ENCODE measurements around the gene COL16A1. TPM values are rescaled to one million over a fixed set of nuclear protein-coding genes. Genes with fewer than 3 reads are reported as not detected.
A peak's percentile ranks its signal among the peaks of the same experiment; 100 is the strongest.

COL16A1 gene
- polyA plus RNA-seq, 3 donors: 26.6 to 35.9 (median 30.8) TPM

GRCh38 chr1:31651766-31652165, 52.1 kb downstream of the COL16A1 start:
- no peak for DNase-seq (ENCODE audit: low read depth in 3 of 3, low spot score in 2 of 3)

DNA sequence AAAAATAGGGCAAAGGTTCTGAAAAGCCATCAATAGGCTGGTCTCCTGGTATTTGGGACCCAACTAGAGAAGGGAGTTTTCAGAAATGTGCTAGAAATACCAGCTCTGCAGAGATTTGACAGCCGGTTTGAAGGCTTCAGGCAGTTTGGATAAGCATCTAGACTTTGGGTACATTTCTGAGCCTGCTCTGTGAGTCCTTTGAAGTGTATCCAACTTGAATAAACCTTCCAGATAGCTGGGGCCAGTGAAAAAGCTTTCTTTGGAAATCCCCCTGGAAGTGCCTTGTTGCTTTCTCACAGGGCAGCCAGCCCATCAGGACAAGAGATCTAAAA, 52.8 kb downstream of the COL16A1 start:
- no peak for DNase-seq (ENCODE audit: low read depth in 3 of 3, low spot score in 2 of 3)

- no peak for DNase-seq (ENCODE audit: low read depth in 3 of 3, low spot score in 2 of 3)
These were observed 53.4 kb downstream of the COL16A1 start for GRCh38 chr1:31650161-31651088.

GRCh38 chr1:31648641-31649357, 55.0 kb downstream of the COL16A1 start:
- DNase-seq (ENCODE audit: low read depth in 3 of 3, low spot score in 2 of 3): no peak

DNA sequence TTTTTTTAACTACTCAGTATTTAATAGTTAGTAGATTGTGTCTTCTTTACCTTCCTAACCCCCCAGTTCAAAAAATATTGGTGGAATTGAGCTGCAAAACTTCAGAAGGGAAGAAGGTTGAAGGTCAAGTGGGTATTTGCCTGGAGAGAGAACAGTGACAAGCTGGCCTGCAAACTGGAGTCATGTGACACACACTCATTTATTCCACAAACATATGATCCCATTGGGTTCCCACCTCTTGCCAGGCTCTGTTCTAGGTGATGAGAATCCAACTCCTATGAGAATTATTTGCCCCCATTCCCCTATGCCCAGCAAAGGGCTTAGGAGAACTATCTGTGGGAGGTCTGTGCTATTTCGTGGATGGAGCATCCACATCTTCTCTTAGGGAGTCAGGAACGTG, 55.6 kb downstream of the COL16A1 start:
- no peak for DNase-seq (ENCODE audit: low read depth in 3 of 3, low spot score in 2 of 3)

DNA sequence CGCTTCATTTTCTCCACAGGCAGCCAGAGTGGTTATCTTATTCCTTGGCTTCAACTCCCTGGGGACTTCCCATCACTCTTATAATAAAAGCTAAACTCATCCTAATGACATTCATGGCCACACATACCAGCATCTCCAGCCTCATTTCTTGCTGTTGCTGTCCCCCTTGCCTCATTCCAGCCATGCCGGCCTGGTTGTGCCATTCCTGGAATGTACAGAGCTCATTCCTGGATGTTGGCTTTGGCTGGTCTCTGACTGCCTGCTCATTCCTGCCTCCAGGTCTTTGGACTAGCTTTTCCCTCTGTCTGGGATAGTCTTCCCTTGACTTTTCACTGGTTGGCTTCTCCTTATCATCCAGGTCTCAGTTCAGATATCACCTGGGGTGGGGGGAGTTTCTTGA, 56.7 kb downstream of the COL16A1 start:
- DNase-seq (ENCODE audit: low read depth in 3 of 3, low spot score in 2 of 3): no peak

DNA sequence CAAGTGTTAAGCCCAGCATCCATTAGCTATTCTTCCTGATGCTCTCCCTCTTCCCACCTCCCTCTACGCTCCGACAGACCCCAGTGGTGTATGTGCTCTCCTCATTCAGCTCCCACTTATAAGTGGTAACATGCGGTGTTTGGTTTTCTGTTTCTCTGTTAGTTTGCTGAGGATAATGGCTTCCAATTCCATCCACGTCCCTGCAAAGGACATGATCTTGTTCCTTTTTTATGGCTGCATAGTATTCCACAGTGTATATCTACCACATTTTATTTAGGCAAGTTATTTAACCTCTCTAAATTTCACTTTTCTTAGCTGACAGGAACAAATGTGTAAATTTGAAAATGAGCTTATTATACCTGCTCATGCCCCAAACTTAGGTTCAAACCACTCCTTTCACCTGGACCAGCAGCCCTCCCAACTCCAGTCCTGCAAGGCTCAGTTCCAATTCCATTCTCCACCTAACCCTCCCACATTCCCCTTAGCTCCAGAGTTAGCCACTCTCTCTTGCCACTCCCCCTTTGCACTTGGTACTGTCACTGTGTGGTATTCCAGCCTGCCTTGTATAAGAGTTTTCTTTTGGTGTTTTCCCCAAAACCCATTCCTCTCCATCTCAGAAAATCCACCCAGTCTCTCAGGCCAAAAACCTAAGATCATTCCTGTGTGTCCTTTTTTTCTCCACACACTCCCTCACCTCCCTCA, 57.4 kb downstream of the COL16A1 start:
- DNase-seq (ENCODE audit: low read depth in 3 of 3, low spot score in 2 of 3): no peak

- peak in 1 of 3 donors; percentile 47 for DNase-seq (ENCODE audit: low read depth in 3 of 3, low spot score in 2 of 3)
These were observed 58.6 kb downstream of the COL16A1 start for GRCh38 chr1:31645274-31645568.

GRCh38 chr1:31644560-31645273, 59.1 kb downstream of the COL16A1 start, which contains the start of gene PEF1:
Gene PEF1 (minus strand): TSS chr1:31644876. CDS start chr1:31644864, 12 bp downstream.
- DNase-seq (ENCODE audit: low read depth in 3 of 3, low spot score in 2 of 3): peak; percentile 97 to 99 (median 99)

DNA sequence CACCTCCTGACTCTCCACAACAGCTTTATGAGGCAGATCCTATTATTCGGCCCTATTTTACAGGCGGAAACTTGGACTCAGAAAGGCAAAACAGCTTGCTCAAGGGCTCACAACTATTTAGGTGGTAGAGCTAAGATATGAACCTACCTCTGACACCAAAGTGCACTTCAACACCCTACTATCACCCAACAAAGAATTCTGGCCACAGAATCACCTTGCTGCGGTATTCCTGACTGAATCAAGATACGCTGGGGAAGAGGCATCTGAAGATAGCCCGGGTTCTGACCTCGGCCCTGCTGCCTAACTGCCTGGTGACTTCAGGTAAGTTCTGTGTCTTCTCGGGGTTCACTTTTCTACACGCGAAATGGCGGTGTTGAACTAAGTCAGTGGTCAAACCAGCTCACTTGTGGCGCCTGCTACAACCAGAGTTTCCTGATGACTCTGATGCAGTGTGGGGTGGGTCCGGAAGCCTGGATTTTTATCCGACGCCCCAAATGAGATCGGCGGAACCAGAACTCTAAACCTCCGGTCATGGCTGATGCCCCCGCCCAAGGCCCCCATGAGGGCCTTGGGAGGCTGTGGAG, 59.7 kb downstream of the COL16A1 start:
- peak in 2 of 3 donors; percentile 14 to 26 for DNase-seq (ENCODE audit: low read depth in 3 of 3, low spot score in 2 of 3)

DNA sequence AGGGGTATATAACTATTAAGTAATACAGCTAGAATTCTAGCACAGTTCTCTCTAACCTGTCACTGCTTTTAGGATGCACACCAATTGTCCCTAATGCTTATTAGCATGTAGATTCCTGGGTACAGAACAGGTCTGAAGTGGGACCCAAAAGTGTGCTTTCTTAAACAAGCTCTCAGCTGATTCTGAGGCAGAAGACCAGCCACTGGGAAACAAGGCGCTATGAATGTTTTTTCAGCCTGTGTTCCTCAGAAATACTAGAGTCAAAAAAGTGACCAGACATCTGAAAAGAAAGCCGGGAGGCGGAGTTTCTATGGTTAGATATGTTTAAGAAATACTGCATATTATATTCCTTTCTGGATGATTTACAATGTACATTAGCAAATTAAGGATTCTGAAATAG, 60.9 kb downstream of the COL16A1 start:
- no peak for DNase-seq (ENCODE audit: low read depth in 3 of 3, low spot score in 2 of 3)

DNA sequence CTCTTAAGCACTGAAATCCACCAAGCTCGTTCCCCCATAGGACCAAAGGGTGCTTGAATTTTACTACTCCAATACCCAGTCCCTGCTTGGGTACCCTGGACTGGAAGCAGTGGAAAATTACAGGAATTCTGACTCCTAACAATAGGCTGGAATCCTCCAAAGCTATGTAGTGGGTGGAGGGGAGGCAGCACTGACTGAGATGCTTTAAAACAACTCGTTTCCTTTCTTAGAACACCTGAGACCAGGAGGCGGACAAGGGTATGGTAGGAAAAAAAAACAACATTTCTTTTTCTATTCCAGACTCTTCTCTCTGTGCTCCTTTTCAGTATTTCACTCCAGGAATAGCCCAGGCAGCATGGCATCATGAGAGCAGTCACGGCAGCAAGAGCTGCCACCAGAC, 61.5 kb downstream of the COL16A1 start:
- DNase-seq (ENCODE audit: low read depth in 3 of 3, low spot score in 2 of 3): no peak

GRCh38 chr1:31640964-31641363, 62.9 kb downstream of the COL16A1 start:
- no peak for DNase-seq (ENCODE audit: low read depth in 3 of 3, low spot score in 2 of 3)

DNA sequence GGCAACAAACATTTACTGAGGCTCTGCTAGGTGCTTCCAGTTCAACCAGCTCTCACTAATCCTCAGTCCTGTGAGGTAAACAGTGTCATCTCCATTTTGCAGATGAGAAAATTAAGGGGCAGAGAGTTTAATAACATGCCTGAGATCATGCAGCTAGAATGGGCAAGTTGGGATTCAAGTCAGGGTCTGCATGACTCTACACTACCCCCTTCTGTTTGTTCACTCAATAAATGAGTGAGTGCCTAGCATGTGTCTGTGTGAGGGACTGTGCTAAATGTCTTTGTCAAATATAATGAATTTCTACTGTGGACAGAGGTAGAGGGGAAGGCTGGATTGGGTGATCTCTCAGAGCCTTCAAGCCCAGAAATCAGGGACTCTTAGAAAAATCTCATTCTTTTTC, 63.6 kb downstream of the COL16A1 start:
- no peak for DNase-seq (ENCODE audit: low read depth in 3 of 3, low spot score in 2 of 3)

DNA sequence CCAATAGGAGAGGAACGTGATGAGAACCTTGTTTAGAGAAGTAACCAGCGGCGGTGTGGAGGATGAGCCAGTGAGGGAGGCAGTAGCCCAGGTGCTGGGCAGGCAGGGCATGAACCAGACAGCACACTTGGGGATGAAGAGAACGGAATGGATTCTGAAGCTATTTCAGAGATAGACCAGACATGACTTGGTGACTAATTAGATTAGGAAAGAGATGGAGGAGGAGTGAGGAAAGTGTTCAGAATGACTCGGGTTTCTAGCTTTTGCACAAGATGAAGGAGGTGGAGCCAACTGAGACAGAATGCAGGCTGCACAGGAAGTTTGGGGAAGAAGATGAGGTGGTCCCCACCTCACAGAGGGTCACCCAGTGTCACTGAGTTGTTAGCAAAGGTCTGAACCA, 64.3 kb downstream of the COL16A1 start:
- DNase-seq (ENCODE audit: low read depth in 3 of 3, low spot score in 2 of 3): no peak

DNA sequence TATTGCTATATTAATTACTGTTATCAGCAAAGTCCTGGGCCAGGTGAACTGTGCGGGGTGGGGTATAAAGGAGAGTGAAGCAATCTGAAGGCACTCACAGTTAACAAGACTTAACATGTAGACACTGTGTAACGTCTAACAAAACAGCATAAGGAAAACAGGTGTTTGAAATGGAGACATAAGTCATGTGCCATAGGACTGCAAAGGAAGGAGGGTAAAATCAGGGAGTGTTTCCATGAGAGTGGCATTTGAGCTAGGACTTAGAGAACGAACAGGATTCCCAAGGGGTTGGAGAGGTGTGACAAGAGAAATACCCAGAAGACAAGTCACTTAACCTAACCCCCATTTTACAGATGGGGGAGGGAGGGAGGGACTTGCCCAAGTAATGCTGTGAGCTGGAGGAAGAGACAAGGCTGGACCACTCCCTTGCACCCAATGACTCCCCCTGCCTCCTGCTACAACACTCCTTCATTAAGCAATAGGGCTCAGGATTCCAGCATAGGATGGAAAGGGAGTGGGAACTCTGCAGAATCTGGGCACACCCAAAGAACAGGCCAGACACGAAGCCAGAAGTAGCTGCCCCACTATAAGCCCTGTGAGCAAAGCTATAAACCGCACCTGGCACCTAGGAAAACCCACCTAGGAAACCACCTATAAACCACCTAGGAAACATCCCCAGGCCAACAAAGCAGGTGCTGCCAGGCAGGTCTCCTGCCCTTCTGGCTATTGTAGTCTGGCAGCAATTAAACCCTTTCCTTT, 65.7 kb downstream of the COL16A1 start:
- no peak for DNase-seq (ENCODE audit: low read depth in 3 of 3, low spot score in 2 of 3)

DNA sequence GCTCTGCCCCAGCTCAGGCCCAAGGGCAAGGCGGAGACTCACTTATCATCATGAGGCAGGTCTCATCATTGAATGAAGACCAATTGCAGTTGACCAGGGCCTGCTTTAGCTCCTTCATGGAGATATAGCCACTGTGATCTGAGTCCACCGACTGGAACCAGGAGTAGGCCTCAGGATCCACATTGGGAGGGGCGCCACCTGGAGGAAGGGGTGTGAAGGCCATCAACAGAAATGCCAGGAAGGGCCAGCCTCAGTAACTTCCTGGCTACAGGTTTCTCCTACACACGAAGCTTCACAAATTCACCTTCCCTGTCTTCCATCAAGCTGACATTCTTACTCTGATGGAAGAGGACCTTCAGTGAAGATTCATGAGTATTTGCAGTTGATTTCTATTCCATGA, 70.7 kb downstream of the COL16A1 start:
- DNase-seq (ENCODE audit: low read depth in 3 of 3, low spot score in 2 of 3): no peak

- DNase-seq (ENCODE audit: low read depth in 3 of 3, low spot score in 2 of 3): no peak
These were observed 71.2 kb downstream of the COL16A1 start for GRCh38 chr1:31632649-31633048.

DNA sequence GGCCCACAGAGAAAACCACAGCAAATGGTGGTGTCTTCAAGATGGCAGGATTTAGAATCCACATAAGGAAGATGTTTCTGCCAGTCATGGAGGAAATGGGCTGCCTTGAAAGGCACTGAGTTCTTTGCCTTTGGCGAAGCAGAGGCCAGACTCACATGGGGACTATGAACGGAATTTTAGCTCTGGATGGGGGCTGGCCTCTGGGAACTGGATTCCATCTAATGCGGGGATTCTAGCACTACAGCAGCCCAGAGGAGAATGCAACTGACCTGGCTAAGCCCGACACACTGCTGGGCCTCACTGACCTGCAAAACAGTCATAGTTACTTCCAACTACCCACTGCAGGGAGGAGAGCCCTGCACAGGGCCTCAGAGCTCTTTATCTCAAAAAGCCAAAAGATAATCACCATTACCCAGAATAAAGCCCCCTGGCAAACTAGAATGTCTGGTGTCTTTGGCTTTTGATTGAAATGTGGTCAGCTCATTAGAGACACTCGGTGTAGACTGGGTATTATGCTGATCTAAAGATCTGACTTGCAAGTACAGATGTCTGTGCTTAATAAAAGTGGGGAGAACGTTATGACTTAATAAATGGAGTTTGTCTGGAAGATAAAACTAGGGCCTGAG, 74.8 kb downstream of the COL16A1 start:
- no peak for DNase-seq (ENCODE audit: low read depth in 3 of 3, low spot score in 2 of 3)

Measured in right renal cortex interstitium (tissue), 3 donors.